Measurements from ENCODE around the gene EFNA1. TPM values are rescaled to one million over a fixed set of nuclear protein-coding genes. Genes with fewer than 3 reads are reported as not detected.

EFNA1 gene
- total and polyA plus RNA-seq, 2 of the 13 experiments (the other 11 are each of a cell fraction or from before 2014, with no cell fraction given): 81.8 to 874 TPM

- no peak for TF ChIP-seq FOXA1 (IDR thresholded peaks at IDR 0.05)
- peak; percentile 72 for TF ChIP-seq FOXA1 (CRISPR knock-in tag; IDR thresholded peaks at IDR 0.05)
- TF ChIP-seq CHD4 (IDR thresholded peaks at IDR 0.05; ENCODE audit: borderline replicate concordance, low read length): no peak
- TF ChIP-seq, protein P1, sequence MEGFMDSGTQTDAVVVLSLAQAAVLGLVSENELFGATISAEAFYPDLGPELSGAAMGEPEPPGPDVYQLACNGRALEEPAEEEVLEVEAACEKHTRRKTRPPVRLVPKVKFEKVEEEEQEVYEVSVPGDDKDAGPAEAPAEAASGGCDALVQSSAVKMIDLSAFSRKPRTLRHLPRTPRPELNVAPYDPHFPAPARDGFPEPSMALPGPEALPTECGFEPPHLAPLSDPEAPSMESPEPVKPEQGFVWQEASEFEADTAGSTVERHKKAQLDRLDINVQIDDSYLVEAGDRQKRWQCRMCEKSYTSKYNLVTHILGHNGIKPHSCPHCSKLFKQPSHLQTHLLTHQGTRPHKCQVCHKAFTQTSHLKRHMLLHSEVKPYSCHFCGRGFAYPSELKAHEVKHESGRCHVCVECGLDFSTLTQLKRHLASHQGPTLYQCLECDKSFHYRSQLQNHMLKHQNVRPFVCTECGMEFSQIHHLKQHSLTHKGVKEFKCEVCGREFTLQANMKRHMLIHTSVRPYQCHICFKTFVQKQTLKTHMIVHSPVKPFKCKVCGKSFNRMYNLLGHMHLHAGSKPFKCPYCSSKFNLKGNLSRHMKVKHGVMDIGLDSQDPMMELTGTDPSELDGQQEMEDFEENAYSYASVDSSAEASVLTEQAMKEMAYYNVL (CRISPR knock-in tag; IDR thresholded peaks at IDR 0.05; ENCODE audit: borderline replicate concordance): peak; percentile 86; the same call in 1 of the 2 replicates
- TF ChIP-seq TIGD3 (CRISPR knock-in tag; IDR thresholded peaks at IDR 0.05; ENCODE audit: borderline replicate concordance): peak; percentile 38; the same call in 1 of the 2 replicates
- TF ChIP-seq ZNF362 (CRISPR knock-in tag; IDR thresholded peaks at IDR 0.05; ENCODE audit: borderline replicate concordance): peak; percentile 68; the same call in 1 of the 2 replicates
- TF ChIP-seq TMF1 (CRISPR knock-in tag; IDR thresholded peaks at IDR 0.05; ENCODE audit: low read depth): peak; percentile 94
- no peak for TF ChIP-seq NBN (conservative IDR thresholded peaks at IDR 0.05)
- no peak for TF ChIP-seq SNRNP70 (IDR thresholded peaks at IDR 0.05; ENCODE audit: low read depth, low read length)
- no peak for TF ChIP-seq DBP (CRISPR knock-in tag; IDR thresholded peaks at IDR 0.05; ENCODE audit: not compliant biosample characterization)
- TF ChIP-seq ZNF382 (CRISPR knock-in tag; IDR thresholded peaks at IDR 0.05; ENCODE audit: borderline replicate concordance): no peak
- TF ChIP-seq ETV6 (CRISPR knock-in tag; conservative IDR thresholded peaks at IDR 0.05): peak; percentile 91
- TF ChIP-seq DPF2 (CRISPR knock-in tag; IDR thresholded peaks at IDR 0.05; ENCODE audit: borderline replicate concordance, low read depth): peak; percentile 61; the same call in 1 of the 2 replicates
- TF ChIP-seq KMT2A (CRISPR knock-in tag; IDR thresholded peaks at IDR 0.05): no peak; the same call in 1 of the 2 replicates
- TF ChIP-seq HNF4G (IDR thresholded peaks at IDR 0.05; ENCODE audit: borderline replicate concordance, low read depth, low read length): peak; percentile 88
- TF ChIP-seq HNF4G (CRISPR knock-in tag; IDR thresholded peaks at IDR 0.05; ENCODE audit: borderline replicate concordance, low read depth): peak; percentile 99
- TF ChIP-seq, protein P2, sequence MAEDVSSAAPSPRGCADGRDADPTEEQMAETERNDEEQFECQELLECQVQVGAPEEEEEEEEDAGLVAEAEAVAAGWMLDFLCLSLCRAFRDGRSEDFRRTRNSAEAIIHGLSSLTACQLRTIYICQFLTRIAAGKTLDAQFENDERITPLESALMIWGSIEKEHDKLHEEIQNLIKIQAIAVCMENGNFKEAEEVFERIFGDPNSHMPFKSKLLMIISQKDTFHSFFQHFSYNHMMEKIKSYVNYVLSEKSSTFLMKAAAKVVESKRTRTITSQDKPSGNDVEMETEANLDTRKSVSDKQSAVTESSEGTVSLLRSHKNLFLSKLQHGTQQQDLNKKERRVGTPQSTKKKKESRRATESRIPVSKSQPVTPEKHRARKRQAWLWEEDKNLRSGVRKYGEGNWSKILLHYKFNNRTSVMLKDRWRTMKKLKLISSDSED (CRISPR knock-in tag; IDR thresholded peaks at IDR 0.05): 0 out of 2 replicates have a peak, but pooled peaks have one; percentile 83
- TF ChIP-seq THAP8 (CRISPR knock-in tag; IDR thresholded peaks at IDR 0.05; ENCODE audit: borderline replicate concordance): no peak; the same call in 1 of the 2 replicates
- 0 out of 2 replicates have a peak, but pooled peaks have one; percentile 7 for TF ChIP-seq FIP1L1 (IDR thresholded peaks at IDR 0.05; ENCODE audit: borderline replicate concordance, insufficient read depth, low read depth, low read length)
- TF ChIP-seq AGO2 (optimal IDR thresholded peaks at IDR 0.05; ENCODE audit: low read depth, low read length): peak; percentile 98
Observed at GRCh38 chr1:155125946-155126555, 1.6 kb upstream of the EFNA1 start (continued).

All from HepG2 (cell line).